CD4-positive, alpha-beta T cell (primary cell): ENCODE data around the gene KRTAP1-5. TPM values are rescaled to one million over a fixed set of nuclear protein-coding genes. Genes with fewer than 3 reads are reported as not detected.

Experiments
- ATAC-seq: fragments of 200-7000 bp; cut with Tn5 transposase; one replicate; pipeline ENCODE4 v1.10.0; 2022; ENCODE audit warnings: mild to moderate bottlenecking; ENCODE audit not compliant: poor library complexity
- CTCF ChIA-PET: fragments of 350-600 bp; sonication (Branson Sonifier 250); formaldehyde crosslinking; loops from one replicate; lab custom pipeline; 2021; ENCODE audit warnings: antibody characterized with exemption, inconsistent platforms; lab: Charles Lee
- POLR2A ChIA-PET: fragments of 350-600 bp; sonication (Branson Sonifier 250); formaldehyde crosslinking; loops from one replicate; lab custom pipeline; 2021; ENCODE audit warnings: antibody characterized with exemption, inconsistent platforms; lab: Charles Lee
- DNase-seq, 14 experiments: peaks; one replicate each; pipeline ENCODE4 v3.0.0-alpha.2; 2013 to 2020; ENCODE audit warnings: mixed read lengths in 2 of 14
- H3K27ac ChIP-seq, 2 donors: one replicate each; pipeline versions ENCODE4 v1.5.1 to v1.7.0; 2013; ENCODE audit warnings: low read length in 2 of 2, low read depth in 1 of 2, mild to moderate bottlenecking in 1 of 2
- H3K27me3 ChIP-seq, 2 experiments: 1 replicate in 1 of 2; 2 replicates in 1 of 2; pipeline versions ENCODE4 v1.6.1 to v1.7.0; 2013; ENCODE audit warnings: low read length in 2 of 2, control low read depth in 1 of 2, mild to moderate bottlenecking in 1 of 2, moderate library complexity in 1 of 2; ENCODE audit not compliant: insufficient read depth in 2 of 2, control insufficient read depth in 1 of 2
- H3K36me3 ChIP-seq: one replicate; pipeline ENCODE4 v1.6.1; 2013; ENCODE audit warnings: low read length, control low read depth; ENCODE audit not compliant: insufficient read depth
- H3K4me1 ChIP-seq: one replicate; pipeline ENCODE4 v1.6.1; 2013; ENCODE audit warnings: low read length, control low read depth; ENCODE audit not compliant: insufficient read depth
- H3K4me3 ChIP-seq: one replicate; pipeline ENCODE4 v1.5.1; 2013; ENCODE audit warnings: mild to moderate bottlenecking, low read length, moderate library complexity
- H3K9me3 ChIP-seq, 2 experiments: 1 replicate in 1 of 2; 2 replicates in 1 of 2; pipeline versions ENCODE4 v1.6.1 to v1.7.0; 2013; ENCODE audit warnings: low read length in 2 of 2, mild to moderate bottlenecking in 2 of 2, control low read depth in 1 of 2, moderate library complexity in 1 of 2; ENCODE audit not compliant: control insufficient read depth in 1 of 2, insufficient read depth in 1 of 2
- H3K27ac Mint-ChIP-seq: one replicate; pipeline ENCODE4 v1.8.0; 2020; ENCODE audit warnings: mixed read lengths
- H3K27me3 Mint-ChIP-seq: one replicate; pipeline ENCODE4 v1.8.0; 2021; ENCODE audit warnings: mixed read lengths
- H3K36me3 Mint-ChIP-seq: one replicate; pipeline ENCODE4 v1.8.0; 2021; ENCODE audit warnings: low read depth, mixed read lengths
- H3K4me1 Mint-ChIP-seq: one replicate; pipeline ENCODE4 v1.8.0; 2021; ENCODE audit warnings: low read depth, mixed read lengths
- H3K4me3 Mint-ChIP-seq: one replicate; pipeline ENCODE4 v1.8.0; 2020; ENCODE audit warnings: mild to moderate bottlenecking, mixed read lengths
- H3K9me3 Mint-ChIP-seq: one replicate; pipeline ENCODE4 v1.8.0; 2020; ENCODE audit warnings: mixed read lengths
- CTCF ChIP-seq: fragments of 200-600 bp; IDR thresholded peaks from one replicate; pipeline ENCODE4 v1.8.0; 2022; ENCODE audit warnings: antibody characterized with exemption, mild to moderate bottlenecking
- intact Hi-C, 2 experiments: fragments of 100-400 bp; cut with DNase I in 1 of 2; cut with micrococcal nuclease in 1 of 2; formaldehyde crosslinking; loops; one replicate each; pipeline versions ENCODE4 v1.15.1 to v1.9.0; 2023 to 2025; cut with DNase I, micrococcal nuclease
- total RNA-seq, 174 experiments: library from RNA in 2 of 174; stranded (reverse) in 2 of 174; gene quantifications; one replicate each; pipeline ENCODE4 v1.2.3 and lab custom pipeline; 2021 to 2026

Gene KRTAP1-5
- total RNA-seq, 2 experiments from 2014 or later = not detected

- no peak overlapping the region for H3K27ac ChIP-seq
- peaks cover 35% of the 10 kb centered on the region for H3K27me3 Mint-ChIP-seq
- no peak overlapping the region for H3K4me3 Mint-ChIP-seq
These were observed 2.3 kb downstream of the KRTAP1-5 start for GRCh38 chr17:41024697-41025096.

GRCh38 chr17:41020336-41020735, 6.7 kb downstream of the KRTAP1-5 start:
- H3K27me3 ChIP-seq = no peaks in the 10 kb centered on the region
- POLR2A ChIA-PET = no interaction called here

More at GRCh38 chr17:41024697-41025096, 2.3 kb downstream of the KRTAP1-5 start:
- DNase-seq (no peak), ATAC-seq (no peak)
- Histone ChIP-seq H3K27me3 (peaks cover 0 to 4% of the 10 kb centered on the region in 2 experiments), H3K4me3 (no peak overlapping the region), H3K9me3 (no peaks in the 10 kb centered on the region), H3K36me3 (no peaks in the 10 kb centered on the region), H3K4me1 (no peaks in the 10 kb centered on the region)
- no peak for TF ChIP-seq CTCF
- ChIA-PET POLR2A (no interaction called here), CTCF (no interaction called here)
- intact Hi-C loops = no loop called here
- Mint-ChIP-seq H3K27ac (no peak overlapping the region), H3K4me1 (no peaks in the 10 kb centered on the region), H3K36me3 (no peaks in the 10 kb centered on the region), H3K9me3 (peaks cover 3% of the 10 kb centered on the region)

GRCh38 chr17:41019415-41019814, 7.6 kb downstream of the KRTAP1-5 start:
- ATAC-seq (no peak), DNase-seq (no peak)
- H3K4me3 ChIP-seq = no peak overlapping the region
- no peak for TF ChIP-seq CTCF
- Mint-ChIP-seq H3K4me1 (no peaks in the 10 kb centered on the region), H3K4me3 (no peak overlapping the region), H3K27ac (no peak overlapping the region), H3K9me3 (peaks cover 3% of the 10 kb centered on the region), H3K27me3 (peaks cover 14% of the 10 kb centered on the region), H3K36me3 (no peaks in the 10 kb centered on the region)
- H3K9me3 ChIP-seq = no peaks in the 10 kb centered on the region
- no peaks in the 10 kb centered on the region for H3K27me3 ChIP-seq
- ChIA-PET POLR2A (no interaction called here), CTCF (no interaction called here)
- intact Hi-C loops = no loop called here
- H3K27ac ChIP-seq = no peak overlapping the region
- no peaks in the 10 kb centered on the region for H3K36me3 ChIP-seq
- H3K4me1 ChIP-seq = no peaks in the 10 kb centered on the region

More at GRCh38 chr17:41020336-41020735, 6.7 kb downstream of the KRTAP1-5 start:
- no peaks in the 10 kb centered on the region for H3K9me3 ChIP-seq
- H3K36me3 ChIP-seq = no peaks in the 10 kb centered on the region
- Mint-ChIP-seq H3K9me3 (peaks cover 3% of the 10 kb centered on the region), H3K27ac (no peak overlapping the region), H3K27me3 (peaks cover 18% of the 10 kb centered on the region), H3K4me3 (no peak overlapping the region), H3K36me3 (no peaks in the 10 kb centered on the region), H3K4me1 (no peaks in the 10 kb centered on the region)
- H3K27ac ChIP-seq = no peak overlapping the region
- H3K4me1 ChIP-seq = no peaks in the 10 kb centered on the region
- intact Hi-C loops = no loop called here
- H3K4me3 ChIP-seq = no peak overlapping the region
- CTCF ChIA-PET = no interaction called here
- ATAC-seq = no peak
- no peak for TF ChIP-seq CTCF
- no peak for DNase-seq
